NCI-H2107 (cell line): ENCODE data around the gene MRC1.

ENCODE experiments used
- DNase-seq: peaks from one replicate; lab custom pipeline; 2025; lab: John Stamatoyannopoulos, UW

The MRC1 gene

DNA sequence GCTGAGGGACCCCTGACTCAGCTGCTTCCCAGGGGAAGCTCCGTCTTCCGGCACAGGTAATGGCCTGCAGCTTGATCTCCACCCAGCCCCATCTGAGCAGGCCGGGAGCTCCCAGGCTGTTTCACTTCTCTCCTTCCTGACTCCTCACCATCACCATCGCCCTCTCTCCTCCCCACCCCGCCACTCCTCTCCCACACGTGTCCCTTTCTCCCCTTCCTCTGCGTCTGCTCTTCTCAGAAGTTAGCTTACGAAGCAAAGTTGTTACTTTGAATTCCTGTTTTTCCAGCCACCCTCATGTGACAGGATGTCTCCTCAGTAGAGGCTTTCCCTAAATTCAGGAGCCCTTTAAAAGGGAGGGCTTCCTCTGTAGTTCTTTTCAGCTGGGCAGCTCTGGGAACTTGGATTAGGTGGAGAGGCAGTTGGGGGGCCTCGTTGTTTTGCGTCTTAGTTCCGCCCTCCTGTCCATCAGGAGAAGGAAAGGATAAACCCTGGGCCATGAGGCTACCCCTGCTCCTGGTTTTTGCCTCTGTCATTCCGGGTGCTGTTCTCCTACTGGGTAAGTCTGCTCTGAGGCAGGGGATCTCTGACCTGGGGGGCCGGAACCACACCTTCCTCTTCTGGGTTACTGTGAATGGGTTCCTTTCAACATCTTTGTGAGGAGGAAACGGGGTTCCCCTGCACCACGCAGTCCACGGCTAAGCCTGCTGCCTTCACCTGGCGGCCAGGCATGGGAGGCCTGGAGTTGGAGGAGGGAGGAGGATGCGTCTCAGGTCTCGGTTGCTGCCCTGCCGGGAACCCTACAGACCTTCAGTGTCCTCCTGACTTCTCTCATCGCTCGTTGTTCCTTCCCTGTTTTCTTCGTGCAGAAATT is at the start of gene MRC1:
Gene MRC1 (plus strand): TSS at position 378 of the 871 bp plus-strand sequence. CDS start 118 bp downstream, at position 496.
- DNase-seq = no peak

DNA sequence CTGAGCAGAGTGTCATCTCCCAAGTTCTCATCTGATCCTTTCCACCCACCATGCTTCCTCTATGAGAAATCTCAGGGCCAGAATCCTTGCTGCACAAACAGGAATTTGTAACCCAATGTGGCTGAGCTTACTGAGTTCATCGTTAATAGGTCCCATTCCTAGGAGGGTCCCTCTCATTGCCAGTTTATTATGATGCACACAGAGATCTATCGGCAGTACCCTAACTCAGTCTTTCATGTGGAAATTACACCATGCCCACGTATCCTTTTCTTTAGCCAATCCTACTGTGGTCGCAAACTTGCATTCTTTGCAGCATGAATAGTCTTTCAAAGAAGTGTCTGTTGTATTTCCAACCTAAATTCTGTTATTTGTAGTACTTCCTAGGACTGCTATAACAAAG is 45.0 kb upstream of the MRC1 start:
- no peak for DNase-seq

DNA sequence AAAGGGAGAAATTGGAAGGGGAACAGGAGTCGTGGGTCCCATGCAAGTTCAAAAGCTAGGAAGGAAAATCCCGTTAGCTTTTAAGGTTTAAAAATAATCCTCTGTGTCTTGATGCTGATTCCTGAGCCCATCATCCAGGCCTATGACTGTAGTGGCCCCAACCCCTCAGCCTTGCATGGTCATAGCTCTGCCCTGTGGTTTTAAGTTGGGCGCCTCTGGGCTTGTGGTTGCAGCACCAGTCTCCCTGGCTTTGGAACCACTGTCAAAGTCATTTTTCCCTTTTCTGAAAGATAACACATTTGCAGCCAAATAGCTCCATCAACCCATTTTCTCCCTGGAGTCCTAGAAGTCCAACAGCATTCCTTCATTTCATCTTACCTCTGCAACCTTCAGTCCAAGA is 43.5 kb upstream of the MRC1 start:
- DNase-seq = no peak

DNA sequence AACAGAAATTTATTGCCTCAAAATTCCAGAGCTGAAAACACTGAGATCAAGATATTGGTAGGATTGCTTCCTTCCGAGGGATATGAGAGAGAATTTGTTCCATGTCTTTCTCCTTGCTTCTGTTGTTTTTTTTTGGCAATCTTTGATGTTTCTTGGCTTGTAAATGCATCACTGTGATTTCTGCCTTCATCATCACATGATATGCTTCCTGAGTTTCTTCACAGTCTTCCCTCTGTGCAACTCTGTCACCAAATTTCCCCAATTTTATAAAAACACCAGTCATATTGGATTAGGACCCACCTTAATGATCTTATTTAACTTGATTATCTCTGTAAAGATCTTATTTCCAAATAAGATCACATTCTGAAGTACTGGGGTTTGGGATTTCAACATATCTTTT is 42.4 kb upstream of the MRC1 start:
- DNase-seq = no peak

DNA sequence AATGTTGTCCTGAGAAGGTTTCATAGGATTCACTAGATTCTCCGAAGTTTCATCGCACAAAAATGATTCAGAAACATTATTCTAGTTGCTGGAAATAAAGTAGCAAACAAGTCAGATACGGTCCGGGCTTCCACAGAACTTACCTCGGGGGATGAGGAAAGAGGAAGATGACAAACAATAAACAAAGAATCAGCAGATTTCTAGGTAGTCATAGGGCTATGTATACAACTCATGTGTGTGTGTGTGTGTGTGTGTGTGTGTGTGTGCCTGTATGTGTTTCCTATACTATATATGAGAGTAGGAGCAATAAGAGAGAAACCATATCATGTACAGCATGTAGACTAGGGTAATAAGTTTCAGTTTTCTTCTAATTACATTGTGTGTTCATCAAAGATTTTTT is 40.7 kb upstream of the MRC1 start:
- no peak for DNase-seq

DNA sequence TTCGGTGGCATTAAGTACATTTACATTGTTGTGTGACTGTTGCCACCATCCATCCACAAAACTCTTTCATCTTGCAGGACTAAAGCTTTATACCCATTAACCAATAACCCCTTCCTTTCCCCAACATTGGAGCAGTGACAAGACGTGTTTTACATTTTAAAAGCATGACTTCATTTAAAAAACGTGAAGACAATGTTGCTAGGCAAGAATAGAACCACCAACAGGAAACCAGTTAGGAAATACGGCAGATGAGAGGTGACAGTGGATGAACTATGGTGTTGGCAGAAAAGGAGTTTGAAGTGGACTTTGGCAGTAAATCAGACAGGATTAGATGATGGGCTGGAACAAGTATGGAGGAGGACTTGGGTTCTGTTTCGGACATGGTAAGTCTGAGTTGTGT is 40.2 kb upstream of the MRC1 start:
- DNase-seq = no peak

DNA sequence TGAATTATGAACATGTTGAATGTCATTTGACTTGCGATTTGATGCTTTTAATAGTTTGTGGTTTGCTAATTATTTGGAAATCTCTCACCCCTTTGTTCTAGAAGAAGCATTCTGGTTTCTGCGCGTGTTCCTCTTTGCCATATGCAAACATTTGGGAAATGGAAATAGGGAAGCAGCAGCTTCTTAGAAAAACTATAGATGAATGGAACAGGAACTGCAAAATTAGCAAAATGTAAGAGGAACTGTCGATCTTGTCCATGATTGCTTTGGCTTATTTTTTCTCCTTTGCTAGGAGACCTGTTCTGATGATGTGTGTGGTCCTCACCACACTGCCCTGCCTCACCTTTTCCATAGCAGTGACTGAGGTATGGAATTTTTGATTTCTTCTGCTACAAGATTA is 38.1 kb upstream of the MRC1 start:
- DNase-seq = no peak

DNA sequence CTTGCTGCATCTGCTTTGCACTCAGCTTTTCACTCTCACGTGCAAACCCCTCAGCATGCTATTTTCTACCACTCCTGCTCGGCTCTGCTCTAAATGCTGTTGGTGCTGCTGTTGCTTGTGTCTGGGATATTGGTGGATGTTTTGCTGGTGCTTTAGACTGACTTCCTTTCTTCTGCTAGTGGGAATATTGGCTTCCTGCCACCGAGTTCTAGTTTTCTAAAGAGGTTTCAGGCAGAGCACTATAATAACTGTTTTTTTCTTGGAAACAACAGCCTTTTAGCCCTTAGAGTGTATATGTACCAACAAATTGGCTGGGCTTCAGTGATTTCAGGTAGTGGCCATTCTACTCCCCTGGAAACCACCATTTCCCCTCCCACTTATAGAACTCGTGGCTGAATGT is 29.4 kb upstream of the MRC1 start:
- no peak for DNase-seq

DNA sequence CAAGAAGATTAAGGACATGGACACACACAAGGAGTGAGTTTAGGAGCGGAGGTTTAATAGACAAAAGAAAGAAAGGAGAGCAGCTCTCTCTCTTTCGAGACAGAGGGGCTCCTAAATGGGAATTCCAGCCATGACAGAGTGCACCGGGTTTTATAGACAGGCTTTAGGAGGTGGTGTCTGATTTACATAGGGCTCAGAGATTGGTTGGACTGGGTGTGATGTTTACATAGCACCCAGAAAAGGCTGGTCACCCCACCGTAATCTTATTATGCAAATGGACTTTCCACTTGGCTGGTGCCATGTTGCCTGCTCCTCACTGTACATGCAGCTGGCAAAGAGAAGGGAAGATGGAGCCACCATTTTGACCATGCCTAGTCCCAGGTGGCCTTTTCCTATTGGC is 28.4 kb upstream of the MRC1 start:
- no peak for DNase-seq

DNA sequence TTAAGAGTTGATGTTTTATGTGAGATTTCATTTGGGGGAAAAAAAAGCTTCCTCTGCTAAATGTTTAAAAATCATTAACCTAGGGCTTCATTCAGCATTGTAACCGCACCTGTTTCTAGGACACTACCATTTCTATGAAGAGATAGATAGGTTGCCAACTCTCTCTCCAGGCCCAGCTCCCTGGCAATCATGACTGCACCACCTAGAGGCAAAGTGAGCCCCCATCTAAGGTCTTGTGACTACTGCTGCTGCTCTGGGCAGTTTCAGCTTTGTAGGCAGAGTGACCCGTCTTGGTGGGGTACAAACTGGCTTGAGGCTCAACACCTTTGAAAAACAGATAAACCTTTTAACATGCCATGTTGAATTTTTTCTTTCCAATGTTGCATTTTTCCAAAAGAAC is 27.3 kb upstream of the MRC1 start:
- DNase-seq = no peak

DNA sequence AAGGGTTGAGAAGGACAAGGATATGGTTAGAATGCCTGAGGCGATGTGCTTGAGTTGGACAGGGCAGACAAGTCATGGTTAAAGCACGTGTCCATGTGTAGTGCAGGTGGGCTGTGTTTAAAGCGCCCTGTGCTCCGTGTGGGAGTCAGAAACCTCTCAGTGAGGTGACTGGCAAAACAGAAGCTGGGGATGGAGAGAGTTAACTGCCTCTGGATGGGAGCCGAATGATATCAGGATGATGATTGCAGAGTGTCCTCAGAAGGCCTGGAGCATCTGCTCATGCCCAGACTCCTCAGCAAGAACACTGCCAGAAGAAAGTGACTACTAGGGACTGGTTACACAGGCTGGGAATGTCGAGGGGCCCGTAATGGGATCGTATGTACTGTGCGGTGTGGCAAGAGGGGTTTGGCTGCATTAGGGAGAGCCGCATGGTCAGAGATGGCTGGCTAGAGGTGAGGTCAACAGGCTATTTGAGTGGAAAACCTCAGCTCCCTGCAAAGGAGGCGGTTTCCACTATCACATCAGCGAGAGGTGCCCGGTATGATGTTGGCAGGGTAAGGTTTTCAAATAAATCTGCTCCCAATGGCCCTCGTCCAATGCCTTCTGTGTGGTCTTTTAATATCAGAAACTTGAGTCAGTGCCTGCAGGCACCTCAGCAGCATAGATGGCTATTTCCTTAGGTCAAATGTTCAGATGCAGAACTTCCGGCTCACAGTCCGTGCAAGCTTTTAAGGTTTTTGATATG is 26.1 kb upstream of the MRC1 start:
- no peak for DNase-seq

DNA sequence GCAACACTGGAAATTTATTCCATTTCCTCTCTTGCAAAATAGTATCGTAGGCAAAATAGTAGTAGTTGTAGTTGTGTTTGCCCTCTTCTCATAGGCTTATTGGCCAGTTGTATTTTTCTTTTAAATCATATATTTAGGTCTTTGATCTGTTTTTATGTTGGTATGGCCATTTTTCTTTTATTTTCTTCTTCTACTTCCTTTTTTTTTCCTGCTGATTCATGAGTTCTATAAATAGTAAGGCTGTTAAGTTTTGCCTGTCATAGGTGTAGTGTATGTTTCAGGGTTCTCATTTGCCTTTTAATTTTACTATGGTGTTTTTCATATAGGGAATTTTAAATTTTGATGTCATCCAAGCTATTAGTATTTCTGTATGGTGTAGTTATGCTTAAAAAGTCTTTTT is 25.4 kb upstream of the MRC1 start:
- DNase-seq = no peak

DNA sequence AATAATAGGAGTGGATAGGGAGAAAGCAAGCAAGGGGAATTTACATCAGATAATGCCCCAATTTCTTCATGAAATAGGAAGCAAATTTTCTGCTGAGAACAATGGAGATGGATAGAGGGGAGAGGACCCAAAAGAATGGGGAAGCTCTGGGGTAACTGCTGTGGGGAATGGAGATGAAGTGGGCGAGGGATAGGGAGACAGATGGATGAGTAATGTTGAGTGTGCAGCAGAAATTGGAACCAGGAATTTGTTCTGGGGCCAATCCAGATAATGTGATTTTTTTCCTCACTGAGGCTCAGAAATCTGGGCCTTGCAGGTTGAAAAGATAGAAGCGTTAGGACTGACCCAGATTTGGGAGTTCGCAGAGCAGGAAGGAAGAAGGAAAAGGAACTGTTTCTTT is 24.5 kb upstream of the MRC1 start:
- DNase-seq = no peak

DNA sequence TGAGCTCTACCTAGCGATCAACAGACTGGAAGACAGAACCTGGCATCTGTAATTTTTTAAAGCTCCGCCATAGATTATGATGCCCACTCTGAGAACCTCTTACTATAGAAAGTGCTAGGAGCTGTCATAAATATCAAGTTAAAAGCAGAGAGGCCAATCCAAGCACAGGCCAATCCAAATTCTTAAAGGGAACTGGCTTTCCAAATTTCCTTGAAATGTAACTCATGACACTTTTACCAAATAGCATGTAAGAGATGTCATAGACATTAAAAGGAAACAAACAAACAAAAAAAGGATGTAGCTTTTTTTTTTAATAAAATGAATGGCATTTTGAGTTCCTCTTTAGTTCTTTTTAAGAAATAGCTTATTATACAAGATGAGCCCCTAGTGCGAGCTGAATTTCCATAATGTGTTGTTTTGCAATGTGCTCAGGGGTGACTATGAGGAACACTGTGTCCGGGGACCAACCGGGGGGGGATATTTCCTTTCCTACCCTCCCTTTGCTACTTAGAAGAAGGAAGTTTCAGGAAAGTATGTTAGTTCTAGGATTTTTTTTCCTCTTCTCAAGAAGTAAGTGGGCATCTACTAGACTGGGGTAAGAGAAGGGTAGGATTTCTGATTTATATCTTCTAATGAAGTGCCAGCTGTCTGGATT is 23.7 kb upstream of the MRC1 start:
- DNase-seq = no peak

DNA sequence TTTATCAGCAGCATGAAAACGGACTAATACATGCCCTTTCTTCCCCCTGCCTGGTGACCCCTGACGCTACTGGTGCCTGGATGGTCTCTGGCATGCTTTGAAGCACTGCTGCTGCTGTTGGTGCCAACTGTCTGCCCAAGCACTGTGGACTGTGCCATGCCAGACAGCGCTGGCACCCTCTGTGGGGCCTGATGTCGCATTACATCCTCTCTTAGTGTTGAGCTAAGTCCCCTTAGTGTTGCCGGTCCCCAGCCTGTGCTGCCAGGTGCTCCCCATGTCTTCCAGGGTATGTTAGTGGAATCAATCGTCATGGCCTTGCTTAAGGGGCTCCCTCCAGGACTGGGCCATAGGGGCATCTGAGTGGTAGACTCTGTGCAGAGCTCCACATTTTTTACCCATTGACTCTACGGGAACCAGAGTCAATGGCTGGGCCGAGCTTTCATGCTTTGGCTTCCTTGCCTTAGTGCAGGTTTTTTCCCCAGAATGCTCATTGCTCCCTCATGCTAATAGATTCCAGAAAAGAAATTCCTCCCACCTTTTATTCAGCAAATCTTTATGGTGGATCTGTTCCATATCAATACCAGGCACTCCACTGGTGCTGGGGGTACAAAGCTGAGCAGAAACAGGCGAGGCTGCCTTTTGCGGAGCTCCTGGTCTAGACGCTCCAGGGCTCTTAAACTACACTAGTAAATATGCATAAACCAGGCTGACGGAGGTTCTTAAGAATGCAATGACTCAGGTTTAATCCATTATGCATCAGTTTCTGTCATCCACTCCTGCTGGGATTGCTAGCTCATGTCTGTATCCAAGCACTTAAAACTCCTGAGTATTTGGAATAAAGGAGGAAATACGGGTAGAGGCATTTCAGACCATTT is 21.8 kb upstream of the MRC1 start:
- no peak for DNase-seq

DNA sequence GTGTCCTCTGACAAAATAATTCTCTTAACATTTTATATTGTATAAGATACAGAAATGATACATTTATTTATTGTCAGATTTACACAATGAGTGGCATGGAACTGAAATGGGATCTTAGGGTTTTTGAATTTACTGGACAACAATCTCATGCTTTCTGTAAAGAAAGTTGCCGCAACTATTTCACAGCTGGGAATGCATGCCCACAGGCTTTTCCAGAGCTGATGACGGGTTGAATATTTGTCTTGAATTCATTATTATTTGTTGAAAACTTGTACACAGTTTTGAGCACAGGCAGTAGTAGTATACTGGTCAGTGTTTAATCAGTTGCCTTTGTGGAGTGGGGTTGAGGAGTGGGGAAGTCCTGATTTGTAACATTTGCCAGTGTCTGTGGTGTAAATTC is 20.5 kb upstream of the MRC1 start:
- no peak for DNase-seq

DNA sequence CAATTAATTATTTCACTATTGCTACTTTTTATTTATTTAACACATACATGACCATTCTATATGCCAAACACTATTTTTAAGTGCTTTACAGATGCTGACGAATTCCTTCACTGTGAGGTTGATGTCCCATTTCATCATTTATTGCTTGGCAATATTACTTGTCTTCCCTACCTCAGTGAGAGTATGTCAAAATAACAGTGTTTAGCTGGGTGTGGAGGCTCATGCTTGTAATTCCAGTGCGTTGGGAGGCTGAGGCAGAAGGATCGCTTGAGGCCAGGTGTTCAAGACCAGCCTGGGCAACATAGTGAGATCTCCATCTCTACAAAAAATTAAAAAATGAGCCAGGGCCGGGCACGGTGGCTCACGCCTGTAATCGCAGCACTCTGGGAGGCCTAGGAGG is 19.8 kb upstream of the MRC1 start:
- DNase-seq = no peak

DNA sequence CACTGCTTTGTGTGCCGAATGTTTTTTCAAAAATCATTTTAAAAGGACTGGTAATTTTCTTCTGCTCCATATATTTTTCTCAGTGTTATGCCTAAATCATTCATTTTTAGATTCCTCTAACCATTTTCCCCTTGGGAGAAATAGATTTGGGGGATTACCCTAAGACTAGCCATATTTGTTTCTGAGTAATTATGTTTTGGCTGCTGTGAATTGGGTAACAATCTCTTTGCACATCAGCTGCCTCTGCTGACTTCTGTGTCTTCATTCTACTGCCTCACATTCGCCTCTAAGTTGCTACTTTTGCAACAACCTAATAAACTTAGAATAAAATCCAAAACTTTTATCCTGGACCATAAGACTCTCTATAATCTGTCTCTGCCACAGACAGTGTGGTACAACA is 18.5 kb upstream of the MRC1 start:
- no peak for DNase-seq

DNA sequence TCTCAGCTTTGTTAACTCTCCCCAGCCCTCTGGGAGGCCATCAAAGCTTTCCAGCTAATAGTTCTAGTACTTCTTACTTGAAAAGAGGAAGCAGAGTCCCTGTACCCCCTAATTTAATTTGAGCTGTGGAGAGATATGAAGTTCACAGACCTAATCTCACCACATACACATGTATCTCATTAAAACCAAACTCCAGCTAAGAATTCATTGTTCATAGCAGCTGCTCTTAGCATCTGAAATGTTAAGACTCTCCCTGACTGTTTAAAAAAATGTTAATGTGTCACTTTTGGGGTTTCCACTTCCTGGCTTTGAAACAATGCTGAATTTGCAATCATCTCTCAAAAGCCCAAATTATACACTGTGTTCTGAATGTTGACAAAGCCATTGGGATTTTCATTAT is 16.2 kb upstream of the MRC1 start:
- no peak for DNase-seq

DNA sequence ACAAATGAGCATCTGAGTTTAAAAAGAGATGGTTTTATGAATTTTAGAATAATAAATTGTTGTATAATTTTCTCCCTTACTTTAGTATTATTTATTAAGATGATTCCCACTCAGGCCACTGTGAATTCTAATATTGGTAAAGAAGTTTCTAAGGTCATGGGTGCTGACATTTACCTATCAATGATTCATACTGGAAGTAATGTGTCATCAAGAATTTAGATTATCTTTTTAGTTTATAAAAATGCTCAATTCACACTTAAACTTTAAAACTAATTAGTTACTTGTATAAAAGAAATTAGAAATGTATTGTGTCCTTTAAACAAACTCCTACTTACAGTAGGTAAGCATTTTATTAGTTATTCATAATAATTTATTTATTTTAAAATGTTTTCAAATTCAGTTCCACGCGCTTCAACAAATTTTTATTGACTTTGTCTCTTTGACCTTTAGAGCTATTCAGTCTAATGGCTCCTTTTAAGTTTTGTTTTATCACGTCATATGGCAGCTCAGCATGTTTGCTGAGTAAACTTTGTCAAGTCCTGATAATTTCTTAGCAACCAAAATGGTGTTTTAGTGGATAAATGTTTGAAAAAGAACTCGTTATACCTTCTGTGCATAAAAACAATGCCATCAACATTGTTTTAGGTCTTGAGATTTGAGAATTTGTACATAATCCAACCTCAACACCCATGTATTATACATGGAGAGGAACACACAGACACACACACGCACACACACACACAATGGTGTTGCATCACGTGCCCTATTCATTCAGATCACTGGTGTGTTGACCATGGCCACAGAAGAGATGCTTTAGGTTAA is 15.1 kb upstream of the MRC1 start:
- DNase-seq = no peak

DNA sequence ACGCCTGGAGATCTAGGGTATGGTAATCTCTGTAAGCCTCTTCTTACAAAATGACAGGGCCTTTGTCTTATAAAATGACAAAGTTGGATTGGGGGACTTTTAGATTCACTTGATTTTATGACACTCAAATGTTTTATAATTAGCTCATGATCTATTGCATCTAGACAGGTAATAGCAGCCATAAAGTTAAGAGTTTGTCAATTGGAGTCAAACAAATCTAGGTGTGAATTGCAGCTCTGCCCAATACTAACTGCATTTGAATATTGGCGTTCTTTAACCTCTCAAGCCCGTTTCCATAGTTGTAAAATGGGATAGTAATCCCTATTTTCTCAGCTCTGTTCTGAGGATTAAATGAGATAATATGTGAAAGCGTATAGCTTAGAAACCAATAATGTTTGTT is 14.1 kb upstream of the MRC1 start:
- no peak for DNase-seq
